Vagina (tissue), 2 donors: ENCODE results near the gene VPS8.

Experiments used
- POLR2A ChIP-seq, 2 donors: fragments of 450-650 bp; IDR thresholded peaks; one replicate each; pipeline ENCODE4 v1.6.1; 2017; ENCODE audit warnings: antibody characterized with exemption in 2 of 2, mild to moderate bottlenecking in 2 of 2, moderate library complexity in 2 of 2
- TF ChIP-seq, protein P1 (sequence below), 3 experiments: fragments of 450-650 bp in 2 of 3; fragments of 200-600 bp in 1 of 3; sonication (generic) in 1 of 3; IDR thresholded peaks; one replicate each; pipeline ENCODE4 v1.5.1; 2017 to 2019; ENCODE audit warnings: antibody characterized with exemption in 3 of 3, mild to moderate bottlenecking in 2 of 3, moderate library complexity in 2 of 3

DNA sequence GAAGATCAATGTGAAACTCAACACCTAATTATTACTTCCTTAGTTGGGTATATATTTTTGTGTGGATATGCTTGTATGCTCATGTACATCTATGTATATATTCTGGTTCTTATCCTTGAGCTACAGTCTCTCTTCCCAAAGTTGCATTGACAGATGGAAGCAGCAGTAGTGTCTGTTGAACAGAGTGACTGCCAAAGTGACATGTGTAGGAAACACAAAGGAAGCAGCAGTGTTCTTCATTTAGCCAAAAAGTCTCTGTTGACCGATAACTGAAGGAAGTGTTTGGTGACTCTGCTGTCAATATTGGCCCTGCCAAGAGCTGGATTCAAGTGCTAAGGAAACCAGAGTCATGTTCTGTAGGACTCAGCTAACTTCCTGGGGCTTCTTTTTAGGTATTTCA lies 217.1 kb downstream of the VPS8 start:
- TF ChIP-seq, protein P1, sequence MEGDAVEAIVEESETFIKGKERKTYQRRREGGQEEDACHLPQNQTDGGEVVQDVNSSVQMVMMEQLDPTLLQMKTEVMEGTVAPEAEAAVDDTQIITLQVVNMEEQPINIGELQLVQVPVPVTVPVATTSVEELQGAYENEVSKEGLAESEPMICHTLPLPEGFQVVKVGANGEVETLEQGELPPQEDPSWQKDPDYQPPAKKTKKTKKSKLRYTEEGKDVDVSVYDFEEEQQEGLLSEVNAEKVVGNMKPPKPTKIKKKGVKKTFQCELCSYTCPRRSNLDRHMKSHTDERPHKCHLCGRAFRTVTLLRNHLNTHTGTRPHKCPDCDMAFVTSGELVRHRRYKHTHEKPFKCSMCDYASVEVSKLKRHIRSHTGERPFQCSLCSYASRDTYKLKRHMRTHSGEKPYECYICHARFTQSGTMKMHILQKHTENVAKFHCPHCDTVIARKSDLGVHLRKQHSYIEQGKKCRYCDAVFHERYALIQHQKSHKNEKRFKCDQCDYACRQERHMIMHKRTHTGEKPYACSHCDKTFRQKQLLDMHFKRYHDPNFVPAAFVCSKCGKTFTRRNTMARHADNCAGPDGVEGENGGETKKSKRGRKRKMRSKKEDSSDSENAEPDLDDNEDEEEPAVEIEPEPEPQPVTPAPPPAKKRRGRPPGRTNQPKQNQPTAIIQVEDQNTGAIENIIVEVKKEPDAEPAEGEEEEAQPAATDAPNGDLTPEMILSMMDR (IDR thresholded peaks at IDR 0.05): no peak
- TF ChIP-seq POLR2A (IDR thresholded peaks at IDR 0.05): no peak
